Vagina (tissue), 2 donors: ENCODE data around the gene B4GALT2.

Source experiments
- POLR2A ChIP-seq, 2 donors: fragments of 450-650 bp; IDR thresholded peaks; one replicate each; pipeline ENCODE4 v1.6.1; 2017; ENCODE audit warnings: antibody characterized with exemption in 2 of 2, mild to moderate bottlenecking in 2 of 2, moderate library complexity in 2 of 2
- POLR2AphosphoS5 ChIP-seq, 2 donors: sonication (generic); formaldehyde crosslinking; IDR thresholded peaks; one replicate each; pipeline ENCODE4 v1.9.0; 2017; ENCODE audit warnings: antibody characterized with exemption in 2 of 2, mild to moderate bottlenecking in 2 of 2, low read depth in 1 of 2; ENCODE audit not compliant: insufficient read depth in 1 of 2
- TF ChIP-seq, protein P1 (sequence below), 3 experiments: fragments of 450-650 bp in 2 of 3; fragments of 200-600 bp in 1 of 3; sonication (generic) in 1 of 3; IDR thresholded peaks; one replicate each; pipeline ENCODE4 v1.5.1; 2017 to 2019; ENCODE audit warnings: antibody characterized with exemption in 3 of 3, mild to moderate bottlenecking in 2 of 3, moderate library complexity in 2 of 3

DNA sequence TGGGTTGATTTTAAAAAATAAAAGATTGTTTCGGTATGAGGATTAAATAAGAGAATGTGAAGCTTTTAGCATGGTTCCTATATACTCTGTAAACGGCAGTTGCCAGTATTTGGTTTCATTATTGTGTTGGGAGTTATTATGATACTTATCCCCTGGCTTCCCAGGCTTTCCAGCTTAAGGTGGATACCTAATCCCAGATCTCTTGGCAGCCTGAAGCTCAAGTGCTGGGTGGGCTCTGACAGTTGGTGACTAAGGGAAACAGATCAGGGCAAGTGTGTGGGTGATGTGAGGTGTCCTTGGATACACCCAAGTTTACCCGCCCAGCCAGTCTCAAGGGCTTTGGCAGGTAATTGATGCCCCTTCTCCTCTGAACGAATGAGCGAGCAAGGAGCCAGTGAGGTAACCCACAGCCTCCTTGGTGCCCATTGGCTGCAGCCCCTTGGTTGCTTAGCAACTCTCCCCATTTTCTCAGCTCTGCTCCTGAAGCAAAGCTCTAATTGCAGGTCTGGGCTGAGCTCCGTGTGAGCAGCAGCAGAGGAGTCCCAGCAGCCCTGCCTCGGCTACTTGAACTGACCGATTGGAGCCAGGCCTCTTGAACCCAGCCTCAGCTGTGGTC, 26.2 kb upstream of the B4GALT2 start:
- TF ChIP-seq, protein P1, sequence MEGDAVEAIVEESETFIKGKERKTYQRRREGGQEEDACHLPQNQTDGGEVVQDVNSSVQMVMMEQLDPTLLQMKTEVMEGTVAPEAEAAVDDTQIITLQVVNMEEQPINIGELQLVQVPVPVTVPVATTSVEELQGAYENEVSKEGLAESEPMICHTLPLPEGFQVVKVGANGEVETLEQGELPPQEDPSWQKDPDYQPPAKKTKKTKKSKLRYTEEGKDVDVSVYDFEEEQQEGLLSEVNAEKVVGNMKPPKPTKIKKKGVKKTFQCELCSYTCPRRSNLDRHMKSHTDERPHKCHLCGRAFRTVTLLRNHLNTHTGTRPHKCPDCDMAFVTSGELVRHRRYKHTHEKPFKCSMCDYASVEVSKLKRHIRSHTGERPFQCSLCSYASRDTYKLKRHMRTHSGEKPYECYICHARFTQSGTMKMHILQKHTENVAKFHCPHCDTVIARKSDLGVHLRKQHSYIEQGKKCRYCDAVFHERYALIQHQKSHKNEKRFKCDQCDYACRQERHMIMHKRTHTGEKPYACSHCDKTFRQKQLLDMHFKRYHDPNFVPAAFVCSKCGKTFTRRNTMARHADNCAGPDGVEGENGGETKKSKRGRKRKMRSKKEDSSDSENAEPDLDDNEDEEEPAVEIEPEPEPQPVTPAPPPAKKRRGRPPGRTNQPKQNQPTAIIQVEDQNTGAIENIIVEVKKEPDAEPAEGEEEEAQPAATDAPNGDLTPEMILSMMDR (IDR thresholded peaks at IDR 0.05): no peak
- no peak for TF ChIP-seq POLR2A (IDR thresholded peaks at IDR 0.05)
- no peak for TF ChIP-seq POLR2AphosphoS5 (IDR thresholded peaks at IDR 0.05; ENCODE audit: insufficient read depth in 1 of 2, low read depth in 1 of 2)
